GM13976 (cell line): ENCODE results near the gene INHA.

Experiments used
- DNase-seq: peaks from one replicate; pipeline ENCODE4 v3.0.0; 2012; ENCODE audit warnings: low spot score
- CTCF ChIP-seq: IDR thresholded peaks from 2 replicates; pipeline ENCODE4 v1.5.1; 2012; ENCODE audit warnings: borderline replicate concordance, mild to moderate bottlenecking; ENCODE audit not compliant: insufficient read depth; ENCODE audit errors: extremely low read depth, missing control alignments, control extremely low read depth
- in situ Hi-C: fragments of 300-500 bp; cut with MboI; formaldehyde crosslinking; loops from one replicate; pipeline ENCODE4 v1.12.0; 2022; ENCODE audit warnings: low sequenced_read_pairs, mixed read lengths, inconsistent platforms; ENCODE audit not compliant: unreplicated experiment

INHA gene

GRCh38 chr2:219567131-219567530 is 5.0 kb upstream of the INHA start:
- DNase-seq = no peak
- TF ChIP-seq CTCF = no peak

GRCh38 chr2:219567791-219568361 is 4.2 kb upstream of the INHA start:
- no peak for DNase-seq
- in situ Hi-C loops = no loop called here
- TF ChIP-seq CTCF = no peak

More at GRCh38 chr2:219567131-219567530, 5.0 kb upstream of the INHA start:
- in situ Hi-C loops = no loop called here

GRCh38 chr2:219569041-219569440 is 3.1 kb upstream of the INHA start:
- no peak for TF ChIP-seq CTCF
- in situ Hi-C loops = no loop called here
- no peak for DNase-seq

- in situ Hi-C loops = no loop called here
- no peak for DNase-seq
- TF ChIP-seq CTCF = no peak
Observed at GRCh38 chr2:219569635-219570034, 2.5 kb upstream of the INHA start.

- DNase-seq = no peak
- in situ Hi-C loops = no loop called here
- no peak for TF ChIP-seq CTCF
Observed at GRCh38 chr2:219570194-219570923, 1.8 kb upstream of the INHA start.

- in situ Hi-C loops = no loop called here
- no peak for TF ChIP-seq CTCF
- DNase-seq = no peak
Observed at GRCh38 chr2:219570924-219571310, 1.2 kb upstream of the INHA start.
